Kidney capillary endothelial cell (primary cell): ENCODE results near the gene ESCO1.
A peak's percentile ranks its signal among the peaks of the same experiment; 100 is the strongest.
"Not testable (repeated sequence)": the region's sequence is repeated elsewhere in the genome, so short reads cannot be mapped to it uniquely, and the experiment has no call there.

Experiments
- DNase-seq: peaks from one replicate; pipeline ENCODE4 v3.0.0-alpha.2; 2018; ENCODE audit warnings: low spot score

The ESCO1 gene, protein sequence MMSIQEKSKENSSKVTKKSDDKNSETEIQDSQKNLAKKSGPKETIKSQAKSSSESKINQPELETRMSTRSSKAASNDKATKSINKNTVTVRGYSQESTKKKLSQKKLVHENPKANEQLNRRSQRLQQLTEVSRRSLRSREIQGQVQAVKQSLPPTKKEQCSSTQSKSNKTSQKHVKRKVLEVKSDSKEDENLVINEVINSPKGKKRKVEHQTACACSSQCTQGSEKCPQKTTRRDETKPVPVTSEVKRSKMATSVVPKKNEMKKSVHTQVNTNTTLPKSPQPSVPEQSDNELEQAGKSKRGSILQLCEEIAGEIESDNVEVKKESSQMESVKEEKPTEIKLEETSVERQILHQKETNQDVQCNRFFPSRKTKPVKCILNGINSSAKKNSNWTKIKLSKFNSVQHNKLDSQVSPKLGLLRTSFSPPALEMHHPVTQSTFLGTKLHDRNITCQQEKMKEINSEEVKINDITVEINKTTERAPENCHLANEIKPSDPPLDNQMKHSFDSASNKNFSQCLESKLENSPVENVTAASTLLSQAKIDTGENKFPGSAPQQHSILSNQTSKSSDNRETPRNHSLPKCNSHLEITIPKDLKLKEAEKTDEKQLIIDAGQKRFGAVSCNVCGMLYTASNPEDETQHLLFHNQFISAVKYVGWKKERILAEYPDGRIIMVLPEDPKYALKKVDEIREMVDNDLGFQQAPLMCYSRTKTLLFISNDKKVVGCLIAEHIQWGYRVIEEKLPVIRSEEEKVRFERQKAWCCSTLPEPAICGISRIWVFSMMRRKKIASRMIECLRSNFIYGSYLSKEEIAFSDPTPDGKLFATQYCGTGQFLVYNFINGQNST

DNA sequence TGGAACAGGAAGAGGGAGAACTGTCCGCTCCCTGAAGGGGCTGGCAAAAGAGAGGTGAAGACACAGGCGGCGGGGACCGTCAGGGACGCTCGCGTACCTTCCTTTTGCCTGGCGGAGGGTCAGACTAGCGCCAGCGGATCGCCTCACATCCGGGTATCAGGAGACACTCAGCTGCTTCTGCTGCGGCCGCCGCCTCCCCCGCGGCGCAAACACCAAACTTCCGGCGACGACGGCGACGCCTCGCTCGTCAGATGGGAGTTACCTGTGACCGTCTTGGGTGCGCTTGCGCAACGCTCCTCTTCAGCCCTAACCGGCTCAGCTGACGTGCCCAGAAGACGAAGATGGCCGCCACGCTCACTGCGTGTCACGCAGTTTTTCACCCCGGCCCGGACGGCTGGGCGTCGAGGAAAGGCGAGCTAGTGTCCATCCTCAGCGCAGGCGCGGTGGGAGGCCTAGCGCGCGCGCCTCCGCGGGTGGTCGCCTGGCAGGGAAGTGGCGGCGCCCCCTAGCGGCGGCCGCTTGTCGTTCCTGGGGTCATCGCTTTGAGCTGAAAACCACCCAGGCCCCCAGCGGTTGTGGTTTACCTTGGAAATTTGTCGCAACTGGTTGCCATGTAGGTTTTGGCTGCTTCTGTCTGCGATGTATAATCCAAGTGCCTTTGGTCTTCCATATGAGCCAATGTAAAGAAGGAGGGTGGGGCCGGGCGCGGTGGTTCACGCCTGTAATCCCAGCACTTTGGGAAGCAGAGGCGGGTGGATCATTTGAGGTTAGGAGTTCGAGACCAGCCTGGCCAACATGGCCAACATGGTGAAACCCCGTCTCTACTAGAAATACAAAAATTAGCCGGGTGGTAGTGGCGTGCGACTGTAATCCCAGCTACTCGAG, at the start of gene ESCO1:
Gene ESCO1, minus strand, starts transcription at position 179 of the 885 bp plus-strand sequence. CDS start 25,861 bp downstream, outside the sequence.
- peak; percentile 94 for DNase-seq

- not testable (repeated sequence) for DNase-seq
Measured at GRCh38 chr18:21640375-21640774, 39.9 kb upstream of the ESCO1 start.

DNA sequence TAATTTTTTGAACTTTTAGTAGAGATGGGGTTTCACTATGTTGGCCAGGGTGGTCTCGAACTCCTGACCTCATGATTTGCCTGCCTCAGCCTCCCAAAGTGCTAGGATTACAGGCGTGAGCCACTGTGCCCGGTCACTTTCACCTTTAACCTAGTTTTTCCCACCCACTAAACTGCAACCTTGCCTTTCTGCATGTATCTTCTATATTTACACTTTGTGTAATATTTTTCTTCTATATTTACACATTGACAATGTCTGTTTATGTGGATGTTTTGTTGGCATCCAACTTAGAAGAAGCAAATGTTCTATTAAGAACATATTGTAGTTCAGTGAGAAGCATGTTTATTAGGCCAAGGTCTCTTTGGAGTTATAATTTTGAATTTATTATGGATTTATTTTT, 38.3 kb upstream of the ESCO1 start:
- DNase-seq = no peak

- no peak for DNase-seq
Measured at GRCh38 chr18:21636769-21637168, 36.3 kb upstream of the ESCO1 start.

GRCh38 chr18:21634588-21635199, 34.2 kb upstream of the ESCO1 start:
- no peak for DNase-seq

GRCh38 chr18:21632393-21632792, 31.9 kb upstream of the ESCO1 start:
- DNase-seq = no peak

- DNase-seq = no peak
Measured at GRCh38 chr18:21629089-21629832, 28.8 kb upstream of the ESCO1 start.

GRCh38 chr18:21621640-21622039, 21.1 kb upstream of the ESCO1 start:
- DNase-seq = not testable (repeated sequence)

DNA sequence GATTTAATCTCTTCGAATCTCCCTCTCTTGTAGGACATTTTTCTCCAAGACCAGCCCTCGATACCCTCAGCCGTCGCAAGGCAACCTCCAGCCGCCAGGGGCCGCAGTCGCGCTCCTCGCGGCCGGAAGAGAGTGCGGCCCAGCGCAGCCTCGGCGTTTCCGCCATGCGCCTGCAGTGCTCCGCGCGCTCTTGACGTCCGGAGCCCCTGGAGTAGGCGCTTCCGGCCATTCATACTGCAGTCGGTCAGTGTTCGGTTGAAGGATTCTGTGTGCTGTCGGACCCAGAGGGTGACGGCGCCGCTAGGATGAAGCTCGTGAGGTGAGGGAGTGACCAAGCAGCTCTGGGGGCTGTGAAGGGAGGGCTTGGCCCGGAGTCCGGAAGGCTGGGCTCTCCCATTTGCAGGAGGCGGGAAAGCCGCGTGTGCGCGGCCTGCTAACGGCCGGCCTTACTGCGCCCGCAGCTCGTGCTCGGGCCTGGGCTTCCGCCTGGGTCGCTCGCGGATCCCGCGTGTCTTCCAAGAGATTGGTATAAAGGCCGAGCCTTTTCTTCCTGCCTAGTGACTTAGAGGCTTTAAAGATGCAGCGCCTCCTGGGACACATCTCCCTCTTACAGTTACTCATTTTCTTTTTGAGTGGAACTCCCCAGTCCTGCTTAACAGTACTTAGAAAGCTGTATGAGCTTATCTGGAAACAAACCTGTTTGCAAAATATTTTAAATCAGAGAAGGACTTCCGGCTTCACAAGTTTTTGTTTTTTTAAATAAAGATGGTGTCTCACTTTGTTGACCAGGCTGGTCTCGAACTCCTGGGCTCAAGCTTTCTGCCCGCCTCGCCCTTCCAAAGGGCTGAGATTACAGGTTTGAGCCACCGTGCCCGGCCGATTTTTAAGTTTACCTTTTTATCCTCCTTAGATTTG, 11.9 kb upstream of the ESCO1 start, which contains the start of gene SNRPD1:
Gene SNRPD1, plus strand, starts transcription at position 190 of the 915 bp plus-strand sequence. Its CDS starts 116 bp downstream, at position 306.
- peak; percentile 92 for DNase-seq

DNA sequence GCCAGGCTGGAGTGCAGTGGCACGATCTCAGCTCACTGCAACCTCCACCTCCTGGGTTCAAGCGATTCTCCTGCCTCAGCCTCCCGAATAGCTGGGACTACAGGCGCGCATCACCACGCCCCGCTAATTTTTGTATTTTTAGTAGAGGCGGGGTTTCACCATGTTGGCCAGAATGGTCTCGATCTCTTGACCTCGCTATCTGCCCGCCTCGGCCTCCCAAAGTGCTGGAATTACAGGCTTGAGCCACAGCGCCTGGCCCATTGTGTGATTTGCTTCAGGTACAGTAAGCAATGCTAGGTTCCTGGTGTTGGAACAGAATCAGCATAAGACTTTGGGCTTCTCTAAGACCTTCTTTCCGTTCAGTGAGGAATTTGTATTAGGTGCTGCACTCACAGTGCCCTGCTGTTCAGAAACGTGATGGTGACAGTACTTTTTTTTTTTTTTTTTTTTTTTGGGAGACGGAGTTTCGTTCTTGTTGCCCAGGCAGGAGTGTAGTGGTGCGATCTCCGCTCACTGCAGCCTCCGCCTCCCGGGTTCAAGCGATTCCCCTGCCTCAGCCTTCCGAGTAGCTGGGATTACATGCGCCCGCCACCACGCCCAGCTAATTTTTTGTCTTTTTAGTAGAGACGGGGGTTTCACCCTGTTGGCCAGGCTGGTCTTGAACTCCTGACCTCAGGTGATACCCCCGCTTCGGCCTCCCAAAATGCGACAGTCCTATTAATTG, 11.1 kb upstream of the ESCO1 start:
- DNase-seq = not testable (repeated sequence)

DNA sequence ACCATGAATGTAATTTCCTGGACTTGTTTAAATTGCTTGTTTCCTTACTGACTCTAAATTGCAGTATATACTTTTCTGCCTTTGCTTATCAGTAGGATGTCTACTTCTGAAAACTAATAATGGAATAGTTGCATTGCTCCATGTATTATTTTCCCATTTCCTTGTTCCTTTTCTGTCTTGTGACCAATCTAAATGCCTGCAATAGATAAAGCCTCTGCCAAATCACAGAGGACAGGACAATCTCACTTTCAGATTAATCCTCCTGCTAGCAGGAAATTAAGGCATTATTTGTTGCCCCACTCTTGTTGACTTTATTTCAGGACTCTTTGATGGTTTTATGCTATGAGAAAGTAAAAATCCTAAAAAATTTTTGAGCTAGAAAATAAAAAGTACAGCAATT, 4.7 kb upstream of the ESCO1 start:
- DNase-seq = no peak

GRCh38 chr18:21604671-21605070, 4.2 kb upstream of the ESCO1 start:
- DNase-seq = no peak

DNA sequence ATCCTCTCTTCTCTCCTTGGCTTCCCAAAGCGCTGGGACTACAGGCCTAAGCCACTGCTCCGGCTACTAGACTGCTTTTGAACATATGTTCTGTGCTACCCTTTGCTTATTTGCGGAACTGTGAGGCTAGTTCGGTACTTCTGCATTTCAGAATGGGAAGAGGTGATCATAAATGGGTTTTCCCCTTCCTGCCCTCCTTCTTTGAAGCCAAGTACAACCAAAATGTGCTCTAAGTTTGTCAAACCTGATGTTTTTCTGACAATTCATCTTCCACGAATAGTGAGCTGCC, 1.7 kb upstream of the ESCO1 start:
- DNase-seq = no peak

- no peak for DNase-seq
Measured at GRCh38 chr18:21599585-21600525, 649 bp downstream of the ESCO1 start.

- DNase-seq = no peak
Measured at GRCh38 chr18:21598726-21599584, 1.5 kb downstream of the ESCO1 start.

DNA sequence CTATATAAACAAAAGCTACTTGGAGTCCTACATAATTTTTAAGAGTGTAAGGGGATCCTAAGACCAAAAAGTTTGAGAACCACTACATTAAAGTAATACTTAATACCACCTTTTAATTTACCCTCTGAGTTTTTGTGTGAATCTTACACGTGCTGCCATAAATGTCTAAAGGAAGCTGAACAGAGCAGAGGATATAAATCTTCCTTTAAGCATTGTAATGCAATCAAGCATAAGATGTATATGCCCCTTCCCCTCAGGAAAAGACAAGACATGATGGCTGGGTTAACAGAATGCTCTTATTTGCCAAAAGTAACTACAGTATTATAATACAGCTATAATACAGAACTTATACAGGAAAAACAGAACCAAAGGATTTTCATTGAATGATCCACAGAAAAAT, 2.9 kb downstream of the ESCO1 start:
- no peak for DNase-seq
